Neural progenitor cell (in vitro differentiated cells): ENCODE results near the gene SLC35B1.

Source experiments
- CTCF ChIP-seq: fragments of 200-600 bp; sonication (generic); IDR thresholded peaks from 2 replicates; pipeline ENCODE4 v1.5.1; 2017; ENCODE audit warnings: antibody characterized with exemption, mild to moderate bottlenecking
- EZH2 ChIP-seq: fragments of 200-600 bp; sonication (generic); IDR thresholded peaks from 2 replicates; pipeline ENCODE4 v1.6.1; 2017; ENCODE audit warnings: antibody characterized with exemption, mild to moderate bottlenecking, moderate library complexity

GRCh38 chr17:49680314-49680713 is 27.4 kb downstream of the SLC35B1 start:
- TF ChIP-seq CTCF (no peak), EZH2 (no peak)
